SK-N-SH (cell line): ENCODE data around the gene IFITM1.

Source experiments
- CTCF ChIP-seq: fragments of 200-600 bp; sonication (generic); IDR thresholded peaks from 2 replicates; pipeline ENCODE4 v1.6.1; 2017; ENCODE audit warnings: antibody characterized with exemption, mild to moderate bottlenecking, moderate library complexity
- RAD21 ChIP-seq: IDR thresholded peaks from 2 replicates; pipeline ENCODE4 v1.6.1; 2012; ENCODE audit warnings: mild to moderate bottlenecking, low read length
- RFX5 ChIP-seq: IDR thresholded peaks from 2 replicates; pipeline ENCODE4 v1.6.1; 2012; ENCODE audit warnings: mild to moderate bottlenecking, improper control_type of control experiment, low read length
- TF ChIP-seq, protein P1 (sequence below): IDR thresholded peaks from 2 replicates; pipeline ENCODE4 v1.4.0; 2012; ENCODE audit warnings: low read depth, borderline replicate concordance

DNA sequence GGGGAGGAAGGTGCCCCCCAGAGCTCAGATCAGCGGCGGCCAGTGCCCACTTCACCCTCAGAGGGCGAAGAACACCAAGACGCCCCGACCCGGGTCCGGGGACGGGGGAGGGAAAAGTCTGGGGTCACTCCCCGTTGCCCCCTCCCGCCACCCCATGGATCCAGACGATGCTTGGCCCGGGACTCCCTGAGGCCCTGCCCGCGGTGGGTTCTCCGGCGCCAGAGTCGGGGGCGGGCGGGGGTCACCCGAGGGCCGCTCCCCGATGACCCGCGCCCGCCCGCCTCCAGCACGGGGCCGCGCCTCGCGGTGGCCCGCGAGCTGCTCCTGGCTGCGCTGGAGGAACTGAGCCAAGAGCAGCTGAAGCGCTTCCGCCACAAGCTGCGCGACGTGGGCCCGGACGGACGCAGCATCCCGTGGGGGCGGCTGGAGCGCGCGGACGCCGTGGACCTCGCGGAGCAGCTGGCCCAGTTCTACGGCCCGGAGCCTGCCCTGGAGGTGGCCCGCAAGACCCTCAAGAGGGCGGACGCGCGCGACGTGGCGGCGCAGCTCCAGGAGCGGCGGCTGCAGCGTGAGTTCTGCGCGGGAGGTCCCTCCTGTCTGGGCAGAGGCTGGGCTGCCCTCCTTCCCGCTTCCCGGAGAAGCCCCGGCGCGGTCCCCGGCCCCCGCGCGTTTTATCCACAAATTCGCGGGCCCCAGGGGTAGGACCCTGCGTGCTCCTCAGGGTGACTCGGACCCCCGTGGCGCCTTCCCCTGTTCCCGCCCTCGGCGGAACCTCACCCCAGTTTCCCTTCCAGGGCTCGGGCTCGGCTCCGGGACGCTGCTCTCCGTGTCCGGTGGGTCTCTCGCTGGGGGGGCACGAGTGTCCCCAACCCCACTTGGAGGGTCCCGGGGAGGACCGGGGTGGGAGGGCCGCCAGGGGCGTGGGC, 34.5 kb upstream of the IFITM1 start:
- no peak for TF ChIP-seq RFX5
- TF ChIP-seq, protein P1, sequence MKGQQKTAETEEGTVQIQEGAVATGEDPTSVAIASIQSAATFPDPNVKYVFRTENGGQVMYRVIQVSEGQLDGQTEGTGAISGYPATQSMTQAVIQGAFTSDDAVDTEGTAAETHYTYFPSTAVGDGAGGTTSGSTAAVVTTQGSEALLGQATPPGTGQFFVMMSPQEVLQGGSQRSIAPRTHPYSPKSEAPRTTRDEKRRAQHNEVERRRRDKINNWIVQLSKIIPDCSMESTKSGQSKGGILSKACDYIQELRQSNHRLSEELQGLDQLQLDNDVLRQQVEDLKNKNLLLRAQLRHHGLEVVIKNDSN: no peak
- no peak for TF ChIP-seq RAD21
- TF ChIP-seq CTCF: no peak
